T-helper 17 cell (primary cell): ENCODE results near the gene KDELR3. TPM values are rescaled to one million over a fixed set of nuclear protein-coding genes. Genes with fewer than 3 reads are reported as not detected.

Experiments
- ATAC-seq: fragments of 150-1000 bp; cut with Tn5 transposase; 2 replicates; pipeline ENCODE4 v1.10.0; 2021; ENCODE audit warnings: mild to moderate bottlenecking, moderate library complexity
- DNase-seq, 3 donors: peaks; one replicate each; pipeline versions ENCODE4 v3.0.0 to v3.0.0-alpha.2; 2020 to 2021
- H3K9me3 ChIP-seq: one replicate; pipeline ENCODE4 v1.7.0; 2013; ENCODE audit warnings: low read length, mild to moderate bottlenecking; ENCODE audit not compliant: control insufficient read depth, poor library complexity, severe bottlenecking
- H3K27ac Mint-ChIP-seq: one replicate; pipeline ENCODE4 v1.8.0; 2022; ENCODE audit warnings: mild to moderate bottlenecking, moderate library complexity, mixed read lengths
- H3K27me3 Mint-ChIP-seq: one replicate; pipeline ENCODE4 v1.8.0; 2022; ENCODE audit warnings: mixed read lengths
- H3K36me3 Mint-ChIP-seq: one replicate; pipeline ENCODE4 v1.8.0; 2022; ENCODE audit warnings: low read depth, mixed read lengths
- H3K4me1 Mint-ChIP-seq: one replicate; pipeline ENCODE4 v1.8.0; 2022; ENCODE audit warnings: mild to moderate bottlenecking, mixed read lengths
- H3K4me3 Mint-ChIP-seq: one replicate; pipeline ENCODE4 v1.8.0; 2022; ENCODE audit warnings: mild to moderate bottlenecking, moderate library complexity, mixed read lengths
- total RNA-seq, 4 donors: library from RNA in 2 of 4; stranded (reverse) in 2 of 4; gene quantifications; one replicate each; pipeline ENCODE4 v1.2.3 and lab custom pipeline; 2022 to 2026

KDELR3 gene
- total RNA-seq, 2 donors from 2014 or later, result not detected

DNA sequence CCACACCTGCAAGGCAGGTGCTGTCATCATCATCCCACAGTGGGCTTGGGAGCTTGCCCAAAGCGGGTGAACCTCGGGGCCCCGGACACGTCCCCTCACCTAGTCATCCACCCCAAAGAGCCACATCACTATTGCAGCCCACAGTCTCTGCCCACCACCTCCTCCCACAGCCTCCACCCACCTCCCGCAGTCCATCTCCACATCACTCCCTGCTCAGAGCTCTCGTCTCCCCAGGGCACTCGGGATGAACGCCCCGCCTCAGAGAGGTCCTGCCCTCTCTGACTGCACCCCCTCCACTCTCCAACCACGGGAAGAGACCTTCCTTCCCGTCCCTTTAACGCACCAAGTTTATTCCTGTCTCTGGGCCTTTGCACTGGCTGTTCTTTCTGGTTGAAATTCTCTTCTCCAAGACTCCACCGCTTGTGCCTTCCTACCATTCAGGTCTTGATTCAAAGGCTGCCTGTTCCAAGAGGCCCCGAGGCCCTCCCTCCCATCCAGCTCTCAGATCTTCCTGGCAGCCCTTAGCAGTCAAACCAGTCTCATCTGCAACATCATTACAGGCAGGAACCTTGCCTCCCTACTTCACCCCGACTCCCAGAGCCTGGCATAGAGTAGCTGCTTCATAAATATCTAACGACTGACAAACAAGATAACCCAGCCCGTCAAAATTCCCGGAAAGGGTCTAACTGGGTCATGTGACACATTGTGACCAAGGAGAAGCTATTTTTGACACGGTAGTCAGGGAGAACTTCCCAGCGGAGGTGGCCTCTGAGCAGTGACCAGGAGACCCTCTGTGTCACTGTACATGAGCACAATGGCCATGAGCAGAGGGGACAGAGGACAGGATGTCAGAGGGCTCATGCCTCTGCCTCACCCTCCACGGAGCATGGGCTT is 24.0 kb upstream of the KDELR3 start:
- no peak for ATAC-seq
- no peak for DNase-seq
- Mint-ChIP-seq H3K27ac (no peak overlapping the region), H3K4me1 (peaks cover 3% of the 10 kb centered on the region), H3K36me3 (no peaks in the 10 kb centered on the region), H3K27me3 (peaks cover 44% of the 10 kb centered on the region), H3K4me3 (no peak overlapping the region)
- H3K9me3 ChIP-seq, result no peaks in the 10 kb centered on the region

- Mint-ChIP-seq H3K36me3 (no peaks in the 10 kb centered on the region), H3K4me3 (no peak overlapping the region), H3K4me1 (peaks cover 3% of the 10 kb centered on the region), H3K27me3 (peaks cover 50% of the 10 kb centered on the region), H3K27ac (no peak overlapping the region)
- DNase-seq, result no peak
- no peaks in the 10 kb centered on the region for H3K9me3 ChIP-seq
- ATAC-seq, result no peak
These were observed 23.1 kb upstream of the KDELR3 start for GRCh38 chr22:38444783-38445182.

DNA sequence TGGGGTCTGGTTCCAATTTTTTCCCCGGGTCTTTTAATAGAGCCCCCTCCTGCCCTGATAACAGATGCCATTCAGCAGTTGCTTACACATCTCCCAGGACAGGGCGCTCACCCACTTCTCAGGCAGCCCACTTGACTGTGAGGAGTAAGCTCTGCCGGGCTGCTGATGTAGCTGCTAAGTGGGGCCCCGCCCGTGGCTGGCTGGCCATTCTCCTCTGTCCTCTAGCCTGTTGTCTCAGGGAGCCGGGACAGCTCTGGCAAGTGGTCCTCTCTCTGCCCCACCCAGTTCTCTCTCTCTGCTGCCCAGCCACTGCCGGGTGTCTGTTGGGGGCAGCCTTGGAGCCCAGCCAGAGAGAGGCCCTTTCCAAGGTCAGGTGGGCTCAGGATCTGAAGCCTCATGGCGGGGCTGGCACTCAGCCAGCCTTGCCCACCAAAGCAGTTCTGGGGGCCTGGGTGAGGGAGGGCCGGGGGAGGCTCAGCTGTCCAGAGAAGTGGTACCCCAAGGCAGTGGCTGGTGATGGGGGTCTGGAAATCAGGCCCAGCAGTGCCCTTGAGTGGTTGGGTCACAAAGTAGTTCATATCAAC is 21.8 kb upstream of the KDELR3 start:
- H3K9me3 ChIP-seq, result no peaks in the 10 kb centered on the region
- H3K4me1 Mint-ChIP-seq, result peaks cover 5% of the 10 kb centered on the region

GRCh38 chr22:38448945-38449745 is 18.8 kb upstream of the KDELR3 start:
- no peaks in the 10 kb centered on the region for H3K9me3 ChIP-seq
- no peak for DNase-seq
- H3K4me1 Mint-ChIP-seq, result peaks cover 4% of the 10 kb centered on the region
- no peaks in the 10 kb centered on the region for H3K36me3 Mint-ChIP-seq
- no peak overlapping the region for H3K4me3 Mint-ChIP-seq
- H3K27me3 Mint-ChIP-seq, result peaks cover 65% of the 10 kb centered on the region
- no peak overlapping the region for H3K27ac Mint-ChIP-seq
- no peak for ATAC-seq

More for the DNA sequence above, 21.8 kb upstream of the KDELR3 start:
- Mint-ChIP-seq H3K4me3 (no peak overlapping the region), H3K27me3 (peaks cover 55% of the 10 kb centered on the region), H3K36me3 (no peaks in the 10 kb centered on the region), H3K27ac (no peak overlapping the region)
- no peak for ATAC-seq
- no peak for DNase-seq

- DNase-seq (no peak), ATAC-seq (no peak)
- Mint-ChIP-seq H3K4me3 (no peak overlapping the region), H3K27ac (no peak overlapping the region), H3K27me3 (peaks cover 63% of the 10 kb centered on the region), H3K4me1 (peaks cover 8% of the 10 kb centered on the region), H3K36me3 (peaks cover 4% of the 10 kb centered on the region)
- H3K9me3 ChIP-seq, result no peaks in the 10 kb centered on the region
These were observed 18.1 kb upstream of the KDELR3 start for GRCh38 chr22:38449776-38450175.

GRCh38 chr22:38450234-38450797 is 17.6 kb upstream of the KDELR3 start:
- Mint-ChIP-seq H3K36me3 (peaks cover 4% of the 10 kb centered on the region), H3K27ac (no peak overlapping the region), H3K27me3 (peaks cover 59% of the 10 kb centered on the region), H3K4me1 (peaks cover 8% of the 10 kb centered on the region), H3K4me3 (no peak overlapping the region)
- DNase-seq (no peak), ATAC-seq (no peak)
- no peaks in the 10 kb centered on the region for H3K9me3 ChIP-seq

GRCh38 chr22:38451404-38451803 is 16.5 kb upstream of the KDELR3 start:
- ATAC-seq (no peak), DNase-seq (no peak)
- H3K9me3 ChIP-seq, result no peaks in the 10 kb centered on the region
- Mint-ChIP-seq H3K36me3 (peaks cover 5% of the 10 kb centered on the region), H3K27me3 (peaks cover 58% of the 10 kb centered on the region), H3K4me3 (no peak overlapping the region), H3K27ac (no peak overlapping the region), H3K4me1 (peaks cover 8% of the 10 kb centered on the region)

- H3K27me3 Mint-ChIP-seq, result peaks cover 61% of the 10 kb centered on the region
- H3K27ac Mint-ChIP-seq, result no peak overlapping the region
- no peak overlapping the region for H3K4me3 Mint-ChIP-seq
- DNase-seq (no peak), ATAC-seq (no peak)
- H3K9me3 ChIP-seq, result no peaks in the 10 kb centered on the region
- H3K36me3 Mint-ChIP-seq, result peaks cover 9% of the 10 kb centered on the region
- peaks cover 10% of the 10 kb centered on the region for H3K4me1 Mint-ChIP-seq
These were observed 16.0 kb upstream of the KDELR3 start for GRCh38 chr22:38451864-38452263.

GRCh38 chr22:38452373-38453065 is 15.4 kb upstream of the KDELR3 start:
- DNase-seq, result no peak
- H3K27me3 Mint-ChIP-seq, result peaks cover 67% of the 10 kb centered on the region
- peaks cover 15% of the 10 kb centered on the region for H3K36me3 Mint-ChIP-seq
- H3K4me1 Mint-ChIP-seq, result peaks cover 16% of the 10 kb centered on the region
- ATAC-seq, result no peak
- H3K4me3 Mint-ChIP-seq, result no peak overlapping the region
- H3K9me3 ChIP-seq, result no peaks in the 10 kb centered on the region
- no peak overlapping the region for H3K27ac Mint-ChIP-seq

GRCh38 chr22:38453066-38453672 is 14.7 kb upstream of the KDELR3 start:
- no peaks in the 10 kb centered on the region for H3K9me3 ChIP-seq
- H3K27ac Mint-ChIP-seq, result no peak overlapping the region
- ATAC-seq (no peak), DNase-seq (no peak)
- peaks cover 19% of the 10 kb centered on the region for H3K4me1 Mint-ChIP-seq
- H3K4me3 Mint-ChIP-seq, result peak overlapping the region; percentile 39
- H3K36me3 Mint-ChIP-seq, result peaks cover 15% of the 10 kb centered on the region
- H3K27me3 Mint-ChIP-seq, result peaks cover 74% of the 10 kb centered on the region

DNA sequence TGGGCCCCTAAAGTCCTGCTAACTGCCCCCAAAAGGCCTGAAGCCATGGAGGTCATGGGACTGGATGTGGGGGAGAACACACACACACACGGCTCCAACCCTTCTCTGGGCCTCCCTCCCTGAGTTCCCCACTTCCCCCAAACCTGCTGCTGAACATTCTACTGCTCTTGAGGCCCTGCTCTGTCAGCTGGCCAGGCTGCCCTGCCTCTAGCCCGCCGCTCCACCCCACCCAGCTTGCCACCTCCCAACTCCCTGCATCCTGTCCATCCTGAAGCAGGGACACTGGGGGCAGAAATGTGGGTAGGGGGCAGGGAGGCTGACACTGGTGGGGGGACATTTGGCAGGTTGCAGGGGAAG is 13.9 kb upstream of the KDELR3 start:
- H3K27ac Mint-ChIP-seq, result no peak overlapping the region
- no peak for DNase-seq
- no peaks in the 10 kb centered on the region for H3K9me3 ChIP-seq
- peaks cover 78% of the 10 kb centered on the region for H3K27me3 Mint-ChIP-seq
- no peak for ATAC-seq
- peaks cover 19% of the 10 kb centered on the region for H3K4me1 Mint-ChIP-seq
- peaks cover 15% of the 10 kb centered on the region for H3K36me3 Mint-ChIP-seq
- peak overlapping the region; percentile 86 for H3K4me3 Mint-ChIP-seq

DNA sequence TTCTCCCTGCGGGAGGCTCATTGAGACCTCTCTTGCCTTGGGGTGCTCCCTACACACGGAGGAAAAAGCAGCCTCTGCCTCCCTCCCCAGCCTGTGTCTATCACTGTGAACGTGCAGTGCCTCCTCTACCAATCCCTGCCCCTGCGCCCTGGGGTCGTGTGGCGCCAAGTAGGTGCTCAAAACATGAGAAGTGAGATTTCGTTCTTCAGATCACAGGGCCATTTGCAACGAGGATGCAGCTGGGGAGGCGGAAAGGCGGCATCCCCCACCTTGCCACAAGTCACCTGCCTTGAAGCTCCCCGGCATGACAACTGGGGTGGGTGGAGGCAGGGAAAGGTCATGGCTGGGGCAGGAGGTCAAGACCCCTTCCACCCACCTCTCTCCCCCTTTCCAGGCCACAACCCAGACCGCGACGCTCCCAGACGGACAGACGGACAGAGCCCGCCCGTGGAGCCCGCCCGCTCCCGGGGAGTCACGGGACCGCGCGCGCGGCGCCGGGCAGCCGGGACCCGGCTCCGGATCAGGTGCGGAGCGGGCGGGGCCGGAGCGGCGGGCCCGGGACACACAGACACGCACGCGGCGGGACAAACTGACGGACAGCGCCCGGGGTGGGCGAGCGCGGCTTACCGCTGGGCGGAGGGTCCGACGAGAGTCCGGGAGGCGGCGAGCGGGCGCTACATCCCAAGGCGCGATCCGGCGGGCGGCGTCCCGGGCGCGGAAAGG is 13.4 kb upstream of the KDELR3 start:
- H3K27me3 Mint-ChIP-seq, result peaks cover 81% of the 10 kb centered on the region
- H3K4me3 Mint-ChIP-seq, result peak overlapping the region; percentile 86
- peaks cover 18% of the 10 kb centered on the region for H3K36me3 Mint-ChIP-seq
- peaks cover 19% of the 10 kb centered on the region for H3K4me1 Mint-ChIP-seq
- no peaks in the 10 kb centered on the region for H3K9me3 ChIP-seq
- DNase-seq (no peak), ATAC-seq (peak; percentile 63)
- H3K27ac Mint-ChIP-seq, result no peak overlapping the region
